ENCODE data around the gene IFRD2.
A peak's percentile ranks its signal among the peaks of the same experiment; 100 is the strongest.
"Not testable (repeated sequence)": the region's sequence is repeated elsewhere in the genome, so short reads cannot be mapped to it uniquely, and the experiment has no call there.

Gene IFRD2

GRCh38 chr3:50250514-50250913 is 41.7 kb downstream of the IFRD2 start:
- TF ChIP-seq CTCF (IDR thresholded peaks at IDR 0.05; ENCODE audit: borderline replicate concordance, insufficient read depth, low read depth, low read length): no peak
- no peak overlapping the region for H3K4me3 ChIP-seq (ENCODE audit: low read depth, low read length)

GRCh38 chr3:50249457-50249856 is 42.8 kb downstream of the IFRD2 start:
- H3K4me3 ChIP-seq (ENCODE audit: low read depth, low read length): no peak overlapping the region
- no peak for TF ChIP-seq CTCF (IDR thresholded peaks at IDR 0.05; ENCODE audit: borderline replicate concordance, insufficient read depth, low read depth, low read length)

- no peak overlapping the region for H3K4me3 ChIP-seq (ENCODE audit: low read depth, low read length)
- no peak for TF ChIP-seq CTCF (IDR thresholded peaks at IDR 0.05; ENCODE audit: borderline replicate concordance, insufficient read depth, low read depth, low read length)
Measured at GRCh38 chr3:50248387-50248786, 43.8 kb downstream of the IFRD2 start.

- peak overlapping the region; percentile 59 for H3K4me3 ChIP-seq (ENCODE audit: low read depth, low read length)
- no peak for TF ChIP-seq CTCF (IDR thresholded peaks at IDR 0.05; ENCODE audit: borderline replicate concordance, insufficient read depth, low read depth, low read length)
Measured at GRCh38 chr3:50246517-50246954, 45.7 kb downstream of the IFRD2 start.

- peak; percentile 99 for TF ChIP-seq CTCF (IDR thresholded peaks at IDR 0.05; ENCODE audit: borderline replicate concordance, insufficient read depth, low read depth, low read length)
- peak overlapping the region; percentile 59 for H3K4me3 ChIP-seq (ENCODE audit: low read depth, low read length)
Measured at GRCh38 chr3:50245831-50246516, 46.3 kb downstream of the IFRD2 start.

- no peak for TF ChIP-seq CTCF (IDR thresholded peaks at IDR 0.05; ENCODE audit: borderline replicate concordance, insufficient read depth, low read depth, low read length)
- no peak overlapping the region for H3K4me3 ChIP-seq (ENCODE audit: low read depth, low read length)
Measured at GRCh38 chr3:50245251-50245745, 46.9 kb downstream of the IFRD2 start.

GRCh38 chr3:50244813-50245212 is 47.4 kb downstream of the IFRD2 start:
- not testable (repeated sequence) for H3K4me3 ChIP-seq (ENCODE audit: low read depth, low read length)

Data from GM12875 (cell line).